K562 (cell line): ENCODE data around the gene PCCA. TPM values are rescaled to one million over a fixed set of nuclear protein-coding genes. Genes with fewer than 3 reads are reported as not detected.

ENCODE experiments used
- ATAC-seq: fragments of 200-7000 bp; cut with Tn5 transposase; 3 replicates; pipeline ENCODE4 v1.9.1; 2020; ENCODE audit warnings: moderate library complexity
- BruUV-seq: library from RNA; stranded (reverse); fragments of 400-500 nt; replicated peaks from 2 replicates; lab custom pipeline; 2021; lab: Mats Ljungman, UMichigan
- CTCF ChIA-PET: fragments of 300-600 bp; formaldehyde crosslinking; extraction: SDS; loops from one replicate; lab custom pipeline; 2021; ENCODE audit warnings: low intra/inter-chr PET ratio; lab: Yijun Ruan, JAX
- POLR2A ChIA-PET: fragments of 300-600, 350-650 bp; sonication (Branson Sonifier 250); formaldehyde crosslinking; extraction: SDS; loops from one replicate; lab custom pipeline; 2021; ENCODE audit warnings: antibody characterized with exemption, inconsistent platforms; lab: Yijun Ruan, JAX
- DNase-seq, 4 experiments: peaks; one replicate each; pipeline versions ENCODE4 v3.0.0 to v3.0.0-alpha.2; 2011 to 2018; ENCODE audit warnings: low spot score in 3 of 4, mixed read lengths in 3 of 4; ENCODE audit errors: extremely low read depth in 1 of 4
- FAIRE-seq: peaks from 2 replicates; lab custom pipeline; 2011; peaks lifted over from hg19 to GRCh38; lab: Jason Lieb, UNC
- H2AFZ ChIP-seq: 2 replicates; pipeline ENCODE4 v1.6.0; 2011; ENCODE audit warnings: low read depth, low read length, control low read depth, inconsistent platforms
- H3K27ac ChIP-seq: fragments of 200-600 bp; 3 replicates; pipeline ENCODE4 v1.8.0; 2011; ENCODE audit warnings: low read depth, mild to moderate bottlenecking, control low read depth, inconsistent platforms, low read length, moderate library complexity, mixed read lengths; ENCODE audit errors: extremely low read depth
- H3K27me3 ChIP-seq, 2 experiments: fragments of 300-600 bp in 1 of 2; 2 replicates in 1 of 2; 3 replicates in 1 of 2; pipeline versions ENCODE4 v1.6.0 to v1.8.0; 2011; ENCODE audit warnings: inconsistent platforms in 2 of 2, low read length in 2 of 2, mild to moderate bottlenecking in 1 of 2, mixed read lengths in 1 of 2, moderate library complexity in 1 of 2; ENCODE audit not compliant: control insufficient read depth in 2 of 2, insufficient read depth in 2 of 2
- H3K36me3 ChIP-seq: fragments of 300-600 bp; 3 replicates; pipeline ENCODE4 v1.8.0; 2011; ENCODE audit warnings: mild to moderate bottlenecking, low read length, inconsistent platforms; ENCODE audit not compliant: control insufficient read depth, insufficient read depth
- H3K4me1 ChIP-seq, 2 experiments: fragments of 200-600 bp in 1 of 2; replicated peaks in 1 of 2; 2 replicates in 1 of 2; 3 replicates in 1 of 2; pipeline versions ENCODE4 v1.5.1 to v1.8.0; 2011; ENCODE audit warnings: inconsistent platforms in 2 of 2, low read length in 2 of 2, mild to moderate bottlenecking in 1 of 2, mixed read lengths in 1 of 2, moderate library complexity in 1 of 2; ENCODE audit not compliant: control insufficient read depth in 2 of 2, insufficient read depth in 2 of 2
- H3K4me2 ChIP-seq: 2 replicates; pipeline ENCODE4 v1.6.1; 2011; ENCODE audit warnings: low read length, control low read depth, inconsistent platforms, mixed read lengths; ENCODE audit not compliant: insufficient read depth
- H3K4me3 ChIP-seq: fragments of 200-600 bp; sonication (generic), shearing (Covaris generic); 2 replicates; pipeline ENCODE4 v1.5.1; 2016; ENCODE audit warnings: control low read depth, inconsistent platforms
- H3K79me2 ChIP-seq: fragments of 200-600 bp; 3 replicates; pipeline ENCODE4 v1.8.0; 2011; ENCODE audit warnings: low read length, inconsistent platforms; ENCODE audit not compliant: control insufficient read depth, insufficient read depth
- H3K9ac ChIP-seq, 2 experiments: 2 replicates each; pipeline versions ENCODE4 v1.6.0 to v1.6.1; 2011; ENCODE audit warnings: low read depth in 2 of 2, low read length in 2 of 2, control low read depth in 1 of 2, inconsistent platforms in 1 of 2, mild to moderate bottlenecking in 1 of 2, mixed read lengths in 1 of 2; ENCODE audit not compliant: insufficient read depth in 1 of 2
- H3K9me1 ChIP-seq: one replicate; pipeline ENCODE4 v1.6.0; 2011; ENCODE audit warnings: inconsistent platforms, mild to moderate bottlenecking, low read length, moderate library complexity; ENCODE audit not compliant: control insufficient read depth, insufficient read depth
- H3K9me3 ChIP-seq: replicated peaks from 2 replicates; pipeline ENCODE4 v1.5.1; 2011; ENCODE audit warnings: low read depth, low read length, inconsistent platforms; ENCODE audit not compliant: control insufficient read depth, insufficient read depth
- H4K20me1 ChIP-seq: replicated peaks from 2 replicates; pipeline ENCODE4 v1.6.1; 2011; ENCODE audit warnings: low read length, inconsistent platforms, mixed read lengths; ENCODE audit not compliant: control insufficient read depth, insufficient read depth
- FOXJ2 ChIP-seq: fragments of 200-800 bp; sonication (Bioruptor generic); IDR thresholded peaks from 2 replicates; pipeline ENCODE4 v1.6.1; 2016; ENCODE audit warnings: missing genetic modification characterization, missing compliant biosample characterization
- FOXJ3 ChIP-seq: sonication (generic); formaldehyde crosslinking; IDR thresholded peaks from 2 replicates; pipeline ENCODE4 v1.4.0; 2020; ENCODE audit warnings: mild to moderate bottlenecking, missing genetic modification reagents
- GATA2 ChIP-seq: sonication (generic); formaldehyde crosslinking; IDR thresholded peaks from 2 replicates; pipeline ENCODE4 v1.4.0; 2020; ENCODE audit warnings: mild to moderate bottlenecking, missing genetic modification reagents
- GTF2A2 ChIP-seq: IDR thresholded peaks from 2 replicates; pipeline ENCODE4 v1.6.1; 2016; ENCODE audit warnings: mild to moderate bottlenecking, missing genetic modification characterization, missing compliant biosample characterization
- HCFC1 ChIP-seq: IDR thresholded peaks from 2 replicates; pipeline ENCODE4 v1.6.1; 2012; ENCODE audit warnings: low read depth, low read length, improper control_type of control experiment
- NCOA6 ChIP-seq: fragments of 450-650 bp; IDR thresholded peaks from 2 replicates; pipeline ENCODE4 v1.6.1; 2017; ENCODE audit warnings: mild to moderate bottlenecking
- PTBP1 ChIP-seq: fragments of 200-400 bp; formaldehyde crosslinking; IDR thresholded peaks from 2 replicates; pipeline ENCODE4 v1.6.1; 2017; ENCODE audit warnings: low read depth, low read length
- RBFOX2 ChIP-seq: fragments of 200-400 bp; formaldehyde crosslinking; IDR thresholded peaks from 2 replicates; pipeline ENCODE4 v1.6.1; 2017; ENCODE audit warnings: low read depth, mild to moderate bottlenecking, low read length, moderate library complexity
- RBM34 ChIP-seq: fragments of 200-400 bp; formaldehyde crosslinking; IDR thresholded peaks from 2 replicates; pipeline ENCODE4 v1.6.1; 2018; ENCODE audit warnings: low read length, borderline replicate concordance; ENCODE audit not compliant: insufficient read depth
- RFX7 ChIP-seq: fragments of 250-450 bp; sonication (Bioruptor Pico); IDR thresholded peaks from 2 replicates; pipeline ENCODE4 v1.5.1; 2021; ENCODE audit warnings: mild to moderate bottlenecking
- SREBF2 ChIP-seq: sonication (generic); formaldehyde crosslinking; IDR thresholded peaks from 2 replicates; pipeline ENCODE4 v1.4.0; 2020; ENCODE audit warnings: mild to moderate bottlenecking, missing genetic modification reagents
- ZNF232 ChIP-seq: sonication (generic); formaldehyde crosslinking; IDR thresholded peaks from 2 replicates; pipeline ENCODE4 v1.8.0; 2022; ENCODE audit warnings: mild to moderate bottlenecking, missing genetic modification reagents
- ZNF24 ChIP-seq: fragments of 450-650 bp; IDR thresholded peaks from 2 replicates; pipeline ENCODE4 v1.6.1; 2016
- ZNF589 ChIP-seq: fragments of 200-800 bp; sonication (Bioruptor generic); IDR thresholded peaks from 2 replicates; pipeline ENCODE4 v1.6.1; 2016; ENCODE audit warnings: low read depth, missing genetic modification characterization, missing compliant biosample characterization
- WGBS: fragments of 100-300 bp; shearing (Covaris generic); methylation state at CpG from one replicate; pipeline ENCODE4 v1.1.6; 2016; ENCODE audit warnings: low coverage, mixed read lengths; ENCODE audit not compliant: insufficient coverage; ENCODE audit errors: missing lambda C conversion rate; 5-methylcytosine and 5-hydroxymethylcytosine counted together
- in situ Hi-C: fragments of 300-500 bp; cut with MboI; formaldehyde crosslinking; loops from 4 replicates; pipeline ENCODE4 v1.15.0; 2018; ENCODE audit warnings: inconsistent platforms, mixed read lengths
- intact Hi-C: fragments of 100-400 bp; cut with micrococcal nuclease; formaldehyde crosslinking; loops from 2 replicates; pipeline ENCODE4 v1.14.2; 2022
- polyA plus RNA-seq, 8 experiments: library from polyadenylated mRNA; depleted of rRNA in 4 of 8; stranded (reverse) in 5 of 8; unstranded in 3 of 8; fragments of >200 nt; fragmentation: Nextera tagmentation in 2 of 8; fragmentation: Illumina TruSeq in 1 of 8; extraction: Ambion mirVana in 2 of 8; extraction: Trizol in 1 of 8; gene quantifications; 2 replicates each; pipeline versions ENCODE4 v1.2.1 to v1.2.3, GENCODE V29; 2011 to 2014; ENCODE audit warnings: inconsistent platforms in 1 of 8, missing spikeins in 1 of 8
- total RNA-seq, 7 experiments: library from RNA; depleted of rRNA in 6 of 7; stranded (reverse); fragments of >200 nt in 6 of 7; fragmentation: Illumina TruSeq in 2 of 7; extraction: Trizol in 2 of 7; gene quantifications; 2 replicates each; pipeline versions ENCODE4 v1.2.1 to v1.2.3, GENCODE V29; 2011 to 2021; ENCODE audit warnings: low replicate concordance in 1 of 7
- TF ChIP-seq, protein P1 (sequence below): fragments of 450-650 bp; IDR thresholded peaks from 2 replicates; pipeline ENCODE4 v1.6.1; 2016; ENCODE audit warnings: antibody characterized with exemption

The PCCA gene
- total and polyA plus RNA-seq, 9 of the 15 experiments (the other 6 are each of a cell fraction or from before 2014, with no cell fraction given), result 5.2 to 14.1 (median 9.7) TPM

DNA sequence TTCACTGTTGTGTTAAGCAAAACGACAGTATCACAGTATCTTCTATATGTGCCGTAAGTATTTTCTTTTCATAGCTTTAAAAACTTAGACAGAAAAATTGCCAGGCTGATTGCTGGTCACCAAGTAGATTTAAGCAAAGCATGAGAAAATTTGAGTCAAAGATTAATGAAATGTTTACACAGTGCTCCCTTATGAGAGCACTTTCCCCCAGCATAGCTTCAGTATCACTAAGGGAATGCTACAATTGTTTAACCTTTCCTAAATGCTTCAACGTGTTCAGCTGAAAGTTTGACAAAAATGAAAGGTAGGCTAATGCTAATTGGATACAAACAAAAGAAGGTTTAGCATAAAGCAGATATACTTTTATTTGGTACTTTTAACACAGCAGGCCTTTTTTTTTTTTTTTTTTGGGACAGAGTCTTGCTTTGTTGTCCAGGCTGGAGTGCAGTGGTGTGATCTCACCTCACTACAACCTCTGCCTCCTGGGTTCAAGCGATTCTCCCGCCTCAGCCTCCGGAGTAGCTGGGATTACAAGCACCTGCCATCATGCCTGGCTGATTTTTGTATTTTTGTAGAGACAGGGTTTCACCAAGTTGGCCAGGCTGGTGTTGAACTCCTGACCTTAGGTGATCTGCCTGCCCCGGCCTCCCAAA is 23.4 kb downstream of the PCCA start:
- Histone ChIP-seq H3K9me3 (no peaks in the 10 kb centered on the region), H3K27ac (no peak overlapping the region), H3K27me3 (no peaks in the 10 kb centered on the region), H3K4me1 (no peaks in the 10 kb centered on the region), H3K4me2 (no peak overlapping the region), H3K36me3 (peaks cover 3% of the 10 kb centered on the region; the same call in 1 of the 3 replicates), H3K9me1 (no peaks in the 10 kb centered on the region), H3K4me3 (no peak overlapping the region), H4K20me1 (no peaks in the 10 kb centered on the region), H2AFZ (no peak overlapping the region), H3K79me2 (no peaks in the 10 kb centered on the region), H3K9ac (no peak overlapping the region)
- TF ChIP-seq, protein P1, sequence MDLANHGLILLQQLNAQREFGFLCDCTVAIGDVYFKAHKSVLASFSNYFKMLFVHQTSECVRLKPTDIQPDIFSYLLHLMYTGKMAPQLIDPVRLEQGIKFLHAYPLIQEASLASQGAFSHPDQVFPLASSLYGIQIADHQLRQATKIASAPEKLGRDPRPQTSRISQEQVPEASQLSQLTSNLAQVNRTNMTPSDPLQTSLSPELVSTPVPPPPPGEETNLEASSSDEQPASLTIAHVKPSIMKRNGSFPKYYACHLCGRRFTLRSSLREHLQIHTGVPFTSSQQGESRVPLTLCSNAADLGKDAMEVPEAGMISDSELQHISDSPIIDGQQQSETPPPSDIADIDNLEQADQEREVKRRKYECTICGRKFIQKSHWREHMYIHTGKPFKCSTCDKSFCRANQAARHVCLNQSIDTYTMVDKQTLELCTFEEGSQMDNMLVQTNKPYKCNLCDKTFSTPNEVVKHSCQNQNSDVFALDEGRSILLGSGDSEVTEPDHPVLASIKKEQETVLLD, result no peak
- TF ChIP-seq ZNF232 (CRISPR knock-in tag) (no peak), PTBP1 (no peak), SREBF2 (CRISPR knock-in tag) (no peak), HCFC1 (no peak), NCOA6 (no peak), FOXJ2 (no peak), ZNF589 (no peak), RFX7 (CRISPR knock-in tag) (no peak), GATA2 (no peak), ZNF24 (no peak), RBM34 (no peak), RBFOX2 (no peak), GTF2A2 (tag) (no peak), FOXJ3 (CRISPR knock-in tag) (no peak)
- intact Hi-C loops (no loop called here), in situ Hi-C loops (no loop called here)
- ChIA-PET POLR2A (interaction anchor here (0.5 kb wide), 1 partner anchor 23 kb away, joined by 3 read pairs; the partner anchor contains the start of gene PCCA), CTCF (no interaction called here)
- 82% methylated on average over 7 of the region's 7 CpGs for WGBS
- DNase-seq, result no peak
- BruUV-seq, result no TSS peak
- ATAC-seq, result no peak
- no peak for FAIRE-seq
